Neural cell (in vitro differentiated cells): ENCODE results near the gene SIX3. TPM values are rescaled to one million over a fixed set of nuclear protein-coding genes. Genes with fewer than 3 reads are reported as not detected.

ENCODE experiments used
- H2AFZ ChIP-seq: fragments of 200-600, 300-800 bp; sonication (generic), shearing (Covaris generic); 2 replicates; pipeline ENCODE4 v1.6.0; 2014; ENCODE audit warnings: low read depth, mild to moderate bottlenecking, antibody characterized with exemption, low read length, moderate library complexity
- H3F3A ChIP-seq: fragments of 200-600 bp; shearing (Covaris generic); 2 replicates; pipeline ENCODE4 v1.6.1; 2016; ENCODE audit warnings: mild to moderate bottlenecking, moderate library complexity, mixed read lengths, antibody characterized with exemption, low read length; ENCODE audit not compliant: insufficient read depth, poor library complexity, severe bottlenecking
- H3K27ac ChIP-seq: fragments of 200-600, 300-800 bp; sonication (generic), shearing (Covaris generic); 2 replicates; pipeline ENCODE4 v1.5.1; 2014; ENCODE audit warnings: mild to moderate bottlenecking, low read length, moderate library complexity
- H3K27me3 ChIP-seq: fragments of 300-800, 200-600 bp; sonication (generic), shearing (Covaris generic); 2 replicates; pipeline ENCODE4 v1.6.0; 2014; ENCODE audit warnings: mild to moderate bottlenecking, low read depth, low read length, moderate library complexity; ENCODE audit not compliant: insufficient read depth
- H3K36me3 ChIP-seq: fragments of 300-800, 200-600 bp; sonication (generic), shearing (Covaris generic); 2 replicates; pipeline ENCODE4 v1.5.1; 2014; ENCODE audit warnings: mild to moderate bottlenecking, antibody characterized with exemption, low read length, moderate library complexity; ENCODE audit not compliant: insufficient read depth
- H3K4me2 ChIP-seq: fragments of 300-800, 200-600 bp; sonication (generic), shearing (Covaris generic); 2 replicates; pipeline ENCODE4 v1.6.0; 2014; ENCODE audit warnings: mild to moderate bottlenecking, low read length
- H3K4me3 ChIP-seq: fragments of 300-800, 200-600 bp; sonication (generic), shearing (Covaris generic); 2 replicates; pipeline ENCODE4 v1.5.1; 2014; ENCODE audit warnings: mild to moderate bottlenecking, low read length, moderate library complexity
- H3K79me2 ChIP-seq: fragments of 200-600 bp; shearing (Covaris generic); replicated peaks from 2 replicates; pipeline ENCODE4 v1.6.0; 2014; ENCODE audit warnings: mild to moderate bottlenecking, low read length, moderate library complexity; ENCODE audit not compliant: insufficient read depth
- H3K9ac ChIP-seq: fragments of 300-800, 200-600 bp; sonication (generic), shearing (Covaris generic); 2 replicates; pipeline ENCODE4 v1.6.1; 2016; ENCODE audit warnings: mild to moderate bottlenecking, low read length, mixed read lengths
- H3K9me2 ChIP-seq: fragments of 200-600 bp; shearing (Covaris generic); 2 replicates; pipeline ENCODE4 v1.6.1; 2016; ENCODE audit warnings: mild to moderate bottlenecking, low read length, mixed read lengths; ENCODE audit not compliant: insufficient read depth
- H3K9me3 ChIP-seq: fragments of 200-600, 300-800 bp; sonication (generic), shearing (Covaris generic); 2 replicates; pipeline ENCODE4 v1.6.1; 2016; ENCODE audit warnings: mild to moderate bottlenecking, mixed run types, low read length, moderate library complexity, mixed read lengths
- H4K20me1 ChIP-seq: fragments of 200-600 bp; shearing (Covaris generic); 2 replicates; pipeline ENCODE4 v1.6.1; 2016; ENCODE audit warnings: mild to moderate bottlenecking, mixed run types; ENCODE audit not compliant: insufficient read depth
- EP300 ChIP-seq: fragments of 450-650 bp; conservative IDR thresholded peaks from 2 replicates; pipeline ENCODE4 v1.6.1; 2014; ENCODE audit warnings: antibody characterized with exemption, mild to moderate bottlenecking, moderate library complexity; ENCODE audit not compliant: poor library complexity, severe bottlenecking
- EZH2 ChIP-seq: fragments of 200-600, 300-800 bp; shearing (Covaris generic), sonication (generic); IDR thresholded peaks from 2 replicates; pipeline ENCODE4 v1.6.1; 2014; ENCODE audit warnings: antibody characterized with exemption, low read length, borderline replicate concordance, mild to moderate bottlenecking; ENCODE audit not compliant: insufficient read depth, poor library complexity, severe bottlenecking
- MXI1 ChIP-seq: fragments of 450-650 bp; conservative IDR thresholded peaks from 2 replicates; pipeline ENCODE4 v1.6.1; 2014; ENCODE audit warnings: antibody characterized with exemption, mild to moderate bottlenecking; ENCODE audit not compliant: poor library complexity, severe bottlenecking
- POLR2AphosphoS5 ChIP-seq: IDR thresholded peaks from 2 replicates; pipeline ENCODE4 v1.6.1; 2012
- RAD21 ChIP-seq: fragments of 450-650 bp; conservative IDR thresholded peaks from 2 replicates; pipeline ENCODE4 v1.6.1; 2014; ENCODE audit warnings: antibody characterized with exemption, mild to moderate bottlenecking, moderate library complexity
- SMC3 ChIP-seq: fragments of 450-650 bp; conservative IDR thresholded peaks from 2 replicates; pipeline ENCODE4 v1.6.1; 2014; ENCODE audit warnings: antibody characterized with exemption, mild to moderate bottlenecking, moderate library complexity; ENCODE audit not compliant: poor library complexity
- TAF1 ChIP-seq: IDR thresholded peaks from 2 replicates; pipeline ENCODE4 v1.6.1; 2012; ENCODE audit warnings: low read depth
- polyA plus RNA-seq: library from polyadenylated mRNA; depleted of rRNA; stranded (reverse); fragments of >200 nt; gene quantifications from 2 replicates; pipeline ENCODE4 v1.2.3, GENCODE V29; 2014
- TF ChIP-seq, protein P1 (sequence below): IDR thresholded peaks from 2 replicates; pipeline ENCODE4 v1.6.1; 2012; ENCODE audit warnings: borderline replicate concordance
- TF ChIP-seq, protein P2 (sequence below): fragments of 450-650 bp; IDR thresholded peaks from 2 replicates; pipeline ENCODE4 v1.5.1; 2014; ENCODE audit warnings: antibody characterized with exemption, mild to moderate bottlenecking, moderate library complexity; ENCODE audit not compliant: poor library complexity, severe bottlenecking

The SIX3 gene
- polyA plus RNA-seq, 1 donor from 2014 or later, result 8.7 TPM

DNA sequence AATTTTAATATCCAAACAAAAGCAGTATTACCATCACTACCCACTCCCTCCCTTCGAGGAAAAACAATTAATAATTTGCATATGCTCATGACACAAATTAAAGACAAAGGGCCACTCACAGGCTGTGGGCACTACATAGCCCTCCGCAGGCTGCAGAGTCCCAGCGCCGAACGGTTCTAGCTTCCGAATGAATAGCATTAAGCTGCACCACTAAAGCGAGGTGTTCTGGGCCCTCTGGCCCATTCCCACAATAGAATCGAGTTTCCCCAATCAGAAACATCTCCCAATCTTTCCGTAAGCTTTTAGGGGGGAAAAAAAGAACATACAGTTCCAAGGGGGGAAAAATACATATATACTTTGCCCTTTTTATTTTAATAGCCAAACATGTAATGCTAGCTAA is 14.5 kb upstream of the SIX3 start:
- Histone ChIP-seq H3K9me3 (no peaks in the 10 kb centered on the region), H3K36me3 (no peaks in the 10 kb centered on the region)

DNA sequence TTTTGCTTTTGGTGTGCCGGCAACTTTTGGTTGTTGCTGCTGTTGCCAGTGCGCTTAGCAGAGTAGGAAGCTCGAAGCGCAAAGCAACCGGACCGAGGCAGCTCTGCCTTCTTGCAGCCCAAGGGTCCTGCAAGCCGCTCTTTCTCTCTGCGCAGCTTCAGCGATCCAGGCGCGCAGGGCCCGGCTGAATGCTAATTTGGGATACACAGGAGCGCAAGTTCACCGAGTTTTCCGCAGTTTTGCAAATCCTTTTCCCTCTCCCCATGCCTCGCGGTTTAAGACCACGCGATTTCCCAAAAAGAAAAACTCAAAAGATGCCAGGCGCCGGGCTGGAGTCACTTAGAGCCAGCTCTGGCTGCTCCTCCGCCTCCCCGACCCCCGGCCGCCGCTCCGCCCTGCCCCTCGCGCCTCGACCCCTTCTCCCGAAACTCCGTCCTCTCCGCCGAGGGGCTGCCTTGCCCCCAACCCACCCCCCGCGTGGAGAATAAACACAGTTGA is 13.5 kb upstream of the SIX3 start:
- H3K4me2 ChIP-seq, result peak overlapping the region; percentile 25

More for the DNA sequence above, 14.5 kb upstream of the SIX3 start:
- Histone ChIP-seq H3K27ac (no peak overlapping the region), H3K4me3 (no peak overlapping the region), H3K27me3 (peaks cover 65% of the 10 kb centered on the region), H3K9me2 (no peaks in the 10 kb centered on the region), H3K9ac (no peak overlapping the region), H2AFZ (no peak overlapping the region), H3F3A (no peaks in the 10 kb centered on the region), H4K20me1 (no peaks in the 10 kb centered on the region), H3K4me2 (no peak overlapping the region), H3K79me2 (peaks cover 50% of the 10 kb centered on the region)
- no peak for TF ChIP-seq EP300
- TF ChIP-seq SMC3, result no peak
- TF ChIP-seq RAD21, result no peak
- no peak for TF ChIP-seq POLR2AphosphoS5
- TF ChIP-seq TAF1, result no peak
- TF ChIP-seq EZH2, result no peak
- TF ChIP-seq, protein P1, sequence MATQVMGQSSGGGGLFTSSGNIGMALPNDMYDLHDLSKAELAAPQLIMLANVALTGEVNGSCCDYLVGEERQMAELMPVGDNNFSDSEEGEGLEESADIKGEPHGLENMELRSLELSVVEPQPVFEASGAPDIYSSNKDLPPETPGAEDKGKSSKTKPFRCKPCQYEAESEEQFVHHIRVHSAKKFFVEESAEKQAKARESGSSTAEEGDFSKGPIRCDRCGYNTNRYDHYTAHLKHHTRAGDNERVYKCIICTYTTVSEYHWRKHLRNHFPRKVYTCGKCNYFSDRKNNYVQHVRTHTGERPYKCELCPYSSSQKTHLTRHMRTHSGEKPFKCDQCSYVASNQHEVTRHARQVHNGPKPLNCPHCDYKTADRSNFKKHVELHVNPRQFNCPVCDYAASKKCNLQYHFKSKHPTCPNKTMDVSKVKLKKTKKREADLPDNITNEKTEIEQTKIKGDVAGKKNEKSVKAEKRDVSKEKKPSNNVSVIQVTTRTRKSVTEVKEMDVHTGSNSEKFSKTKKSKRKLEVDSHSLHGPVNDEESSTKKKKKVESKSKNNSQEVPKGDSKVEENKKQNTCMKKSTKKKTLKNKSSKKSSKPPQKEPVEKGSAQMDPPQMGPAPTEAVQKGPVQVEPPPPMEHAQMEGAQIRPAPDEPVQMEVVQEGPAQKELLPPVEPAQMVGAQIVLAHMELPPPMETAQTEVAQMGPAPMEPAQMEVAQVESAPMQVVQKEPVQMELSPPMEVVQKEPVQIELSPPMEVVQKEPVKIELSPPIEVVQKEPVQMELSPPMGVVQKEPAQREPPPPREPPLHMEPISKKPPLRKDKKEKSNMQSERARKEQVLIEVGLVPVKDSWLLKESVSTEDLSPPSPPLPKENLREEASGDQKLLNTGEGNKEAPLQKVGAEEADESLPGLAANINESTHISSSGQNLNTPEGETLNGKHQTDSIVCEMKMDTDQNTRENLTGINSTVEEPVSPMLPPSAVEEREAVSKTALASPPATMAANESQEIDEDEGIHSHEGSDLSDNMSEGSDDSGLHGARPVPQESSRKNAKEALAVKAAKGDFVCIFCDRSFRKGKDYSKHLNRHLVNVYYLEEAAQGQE, result no peak
- TF ChIP-seq, protein P2, sequence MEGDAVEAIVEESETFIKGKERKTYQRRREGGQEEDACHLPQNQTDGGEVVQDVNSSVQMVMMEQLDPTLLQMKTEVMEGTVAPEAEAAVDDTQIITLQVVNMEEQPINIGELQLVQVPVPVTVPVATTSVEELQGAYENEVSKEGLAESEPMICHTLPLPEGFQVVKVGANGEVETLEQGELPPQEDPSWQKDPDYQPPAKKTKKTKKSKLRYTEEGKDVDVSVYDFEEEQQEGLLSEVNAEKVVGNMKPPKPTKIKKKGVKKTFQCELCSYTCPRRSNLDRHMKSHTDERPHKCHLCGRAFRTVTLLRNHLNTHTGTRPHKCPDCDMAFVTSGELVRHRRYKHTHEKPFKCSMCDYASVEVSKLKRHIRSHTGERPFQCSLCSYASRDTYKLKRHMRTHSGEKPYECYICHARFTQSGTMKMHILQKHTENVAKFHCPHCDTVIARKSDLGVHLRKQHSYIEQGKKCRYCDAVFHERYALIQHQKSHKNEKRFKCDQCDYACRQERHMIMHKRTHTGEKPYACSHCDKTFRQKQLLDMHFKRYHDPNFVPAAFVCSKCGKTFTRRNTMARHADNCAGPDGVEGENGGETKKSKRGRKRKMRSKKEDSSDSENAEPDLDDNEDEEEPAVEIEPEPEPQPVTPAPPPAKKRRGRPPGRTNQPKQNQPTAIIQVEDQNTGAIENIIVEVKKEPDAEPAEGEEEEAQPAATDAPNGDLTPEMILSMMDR, result no peak
- TF ChIP-seq MXI1, result no peak

More for the DNA sequence above, 13.5 kb upstream of the SIX3 start:
- TF ChIP-seq MXI1 (no peak), POLR2AphosphoS5 (peak; percentile 55)
- Histone ChIP-seq H3K9ac (peak overlapping the region; percentile 34), H3F3A (no peaks in the 10 kb centered on the region), H3K27me3 (peaks cover 75% of the 10 kb centered on the region), H3K79me2 (peaks cover 61% of the 10 kb centered on the region), H3K9me3 (no peaks in the 10 kb centered on the region), H4K20me1 (no peaks in the 10 kb centered on the region), H3K27ac (no peak overlapping the region), H3K36me3 (no peaks in the 10 kb centered on the region), H3K4me3 (peak overlapping the region; percentile 51), H2AFZ (no peak overlapping the region), H3K9me2 (no peaks in the 10 kb centered on the region)
